HG03520 (cell line): ENCODE measurements around the gene NET1.

Experiments
- ATAC-seq: cut with Tn5 transposase; IDR thresholded peaks from one replicate; pipeline ENCODE4 v1.9.1; 2021; ENCODE audit warnings: mild to moderate bottlenecking, moderate library complexity; ENCODE audit not compliant: unreplicated experiment

Gene NET1

DNA sequence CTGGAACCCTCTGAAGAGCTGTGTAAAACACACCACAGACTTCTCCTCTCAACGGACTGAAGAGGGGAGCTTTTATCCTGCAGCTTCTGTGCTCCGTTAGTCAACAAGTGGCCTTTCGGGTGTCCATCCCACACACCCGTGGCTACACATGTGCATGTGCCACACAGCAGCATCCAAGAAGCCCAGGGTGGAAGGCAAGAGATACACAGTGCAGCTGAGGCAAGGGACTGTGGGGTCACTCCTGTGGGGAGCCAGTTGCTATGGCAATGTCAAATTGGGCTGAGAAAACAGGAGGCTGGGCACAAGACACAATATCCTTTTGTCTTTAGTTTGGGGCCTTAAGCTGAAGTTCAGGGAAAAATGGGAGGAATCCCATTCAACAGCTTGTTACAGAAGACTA is 28.7 kb downstream of the NET1 start:
- ATAC-seq = no peak

DNA sequence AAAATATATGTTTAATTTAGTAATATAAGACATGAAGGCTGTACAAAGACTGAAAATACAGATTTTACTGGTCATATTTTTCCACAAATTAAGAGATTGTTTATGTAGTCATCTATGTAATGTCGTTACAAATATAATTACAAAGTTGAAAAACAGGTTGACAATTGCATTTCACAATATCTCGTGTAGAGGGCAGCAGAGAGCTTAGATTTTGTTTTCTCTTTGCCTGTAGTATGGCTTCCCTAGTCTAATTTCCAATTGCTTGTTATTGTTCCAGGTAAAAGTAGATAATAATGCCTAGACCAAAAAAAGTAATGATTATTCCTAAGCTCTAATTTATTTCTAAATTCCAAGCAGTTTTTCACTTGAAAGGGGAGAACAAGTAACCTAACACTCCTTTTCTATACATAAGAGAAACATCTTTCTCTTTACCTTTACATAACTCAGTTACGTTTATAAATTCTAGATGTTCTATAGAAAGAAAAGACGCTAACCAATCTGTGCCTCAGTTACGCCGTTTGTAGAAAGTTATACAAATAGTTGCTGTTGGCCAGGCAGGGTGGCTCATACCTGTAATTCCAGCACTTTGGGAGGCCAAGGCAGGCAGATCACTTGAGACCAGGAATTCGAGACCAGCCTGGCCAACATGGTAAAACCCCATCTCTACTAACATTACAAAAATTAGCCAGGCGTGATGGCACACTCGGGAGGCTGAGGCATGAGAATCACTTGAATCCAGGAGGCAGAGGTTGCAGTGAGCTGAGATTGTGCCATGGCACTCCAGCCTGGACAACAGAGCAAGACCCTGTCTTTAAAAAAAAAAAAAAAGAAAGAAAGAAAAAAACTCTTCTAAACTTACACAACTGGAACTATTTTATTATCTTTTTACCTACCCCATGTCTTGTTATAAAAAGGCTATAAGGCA is 30.0 kb downstream of the NET1 start:
- ATAC-seq = no peak

DNA sequence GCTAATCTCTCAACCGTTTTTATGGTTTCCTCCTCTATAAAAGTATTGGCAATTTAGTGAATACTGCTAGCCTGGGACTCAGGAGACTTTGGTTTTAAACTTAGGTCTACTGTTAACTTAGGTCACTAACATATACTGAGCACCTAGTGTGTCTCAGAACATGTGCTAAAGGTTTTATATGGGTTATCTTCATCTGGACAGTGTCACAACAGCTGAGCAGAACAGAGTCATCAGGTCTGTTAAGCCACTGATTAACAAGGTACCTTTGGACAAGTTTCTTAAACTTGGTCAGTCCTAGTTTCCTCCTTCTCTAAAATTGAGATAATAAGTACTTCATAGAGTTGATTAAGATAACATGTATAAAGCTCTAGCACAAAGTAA is 30.6 kb downstream of the NET1 start:
- ATAC-seq = peak; percentile 26

DNA sequence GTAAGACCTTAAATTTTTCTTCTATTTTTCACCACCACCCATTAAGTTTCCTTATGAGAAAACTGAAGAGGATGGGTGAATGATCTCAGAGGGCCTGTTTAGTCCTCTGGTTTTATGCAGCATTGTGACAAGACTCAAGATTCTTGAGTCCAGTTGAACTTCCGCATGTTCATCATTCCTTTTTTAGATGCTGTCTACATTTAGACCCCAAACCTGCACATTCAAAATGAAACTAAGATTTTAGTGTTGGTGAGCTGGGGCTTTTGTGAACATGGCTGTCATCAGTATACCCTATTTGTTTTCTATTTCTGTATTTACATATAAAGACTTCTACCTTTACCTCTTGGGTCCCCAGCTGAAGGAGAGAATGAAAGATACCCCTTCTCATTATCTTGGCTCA is 31.1 kb downstream of the NET1 start:
- ATAC-seq = peak; percentile 75

DNA sequence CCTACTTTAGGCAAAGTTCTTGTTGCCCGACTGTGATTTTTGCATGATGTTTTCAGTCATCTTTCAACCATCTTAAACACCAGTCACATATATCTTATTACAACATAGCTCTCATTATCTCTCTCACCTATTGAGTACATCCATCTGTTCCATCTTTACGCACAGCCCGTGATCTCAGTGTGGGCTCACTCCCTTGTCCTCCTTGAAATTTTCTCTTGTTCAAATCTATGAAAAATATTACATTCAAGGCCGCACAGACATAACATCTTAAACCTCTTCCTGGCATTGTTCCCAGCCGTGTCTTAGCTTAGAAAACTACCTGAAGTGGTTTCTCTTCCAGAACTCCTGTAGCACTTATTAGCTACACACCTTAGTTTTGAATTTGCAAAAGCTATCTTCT is 32.6 kb downstream of the NET1 start:
- ATAC-seq = no peak

DNA sequence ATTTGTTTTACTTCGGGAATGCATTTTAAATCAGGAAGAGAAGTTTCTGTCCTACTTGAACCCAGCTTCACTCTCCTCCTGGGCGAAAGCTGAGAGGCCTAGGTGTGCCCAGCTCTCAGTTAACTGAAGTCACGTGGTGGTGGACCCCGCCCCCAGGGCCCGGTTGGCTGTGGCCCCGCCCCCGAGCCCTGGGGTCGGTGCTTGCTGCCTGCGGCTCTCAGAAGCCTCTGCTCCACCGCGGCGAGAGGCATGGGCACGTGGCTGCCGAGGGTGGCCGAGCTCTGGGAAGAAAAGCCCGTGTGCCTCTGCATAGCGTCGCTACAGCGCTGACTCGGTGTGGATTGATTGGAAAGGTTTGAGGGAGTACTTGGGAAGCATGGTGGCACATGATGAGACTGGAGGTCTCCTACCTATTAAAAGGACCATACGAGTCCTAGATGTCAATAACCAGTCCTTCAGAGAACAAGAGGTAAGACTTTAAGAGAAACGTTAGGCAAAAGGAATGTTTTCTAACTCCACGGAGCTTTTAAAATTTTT is 34.1 kb downstream of the NET1 start:
- no peak for ATAC-seq

DNA sequence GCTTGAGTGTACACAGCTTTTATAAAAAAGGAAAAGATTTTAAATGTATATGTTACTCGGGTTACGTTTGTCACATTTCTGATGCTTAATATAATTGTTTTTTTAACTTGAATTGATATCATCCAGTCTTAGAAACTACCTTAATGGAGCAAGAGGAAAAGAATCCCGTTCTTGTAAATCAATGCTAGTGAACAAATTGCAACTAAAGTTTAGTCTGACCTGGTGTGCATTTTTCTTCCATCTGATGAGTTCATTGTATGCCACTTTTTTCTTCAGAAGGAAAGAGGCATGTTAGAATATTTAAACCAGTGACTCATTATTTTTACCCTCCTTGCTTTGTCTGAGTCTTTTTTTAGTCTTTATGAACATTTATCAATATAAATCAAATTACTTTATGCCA is 34.7 kb downstream of the NET1 start:
- ATAC-seq = no peak

DNA sequence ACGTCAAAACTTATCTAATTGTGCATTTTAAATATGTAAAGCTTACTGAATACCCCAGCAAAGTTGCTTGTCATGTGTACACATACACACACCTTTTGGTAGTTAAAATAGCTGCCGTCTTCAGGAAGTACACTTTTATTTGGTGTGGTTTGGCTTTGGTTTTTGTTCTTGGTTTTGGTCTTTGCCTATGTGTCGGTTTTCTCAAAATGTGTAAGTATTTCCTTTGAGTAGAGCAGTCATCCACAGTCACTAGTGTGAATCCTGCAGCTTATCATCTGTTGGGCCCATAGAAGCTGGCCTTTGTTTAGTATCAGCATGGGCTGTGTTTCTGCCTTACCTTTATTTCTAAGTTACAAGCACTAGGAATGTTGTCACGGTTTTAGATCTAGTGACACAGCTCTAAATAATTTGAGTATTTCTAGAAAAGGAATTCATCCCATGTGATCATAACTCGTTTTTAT is 35.3 kb downstream of the NET1 start:
- ATAC-seq = peak; percentile 41

DNA sequence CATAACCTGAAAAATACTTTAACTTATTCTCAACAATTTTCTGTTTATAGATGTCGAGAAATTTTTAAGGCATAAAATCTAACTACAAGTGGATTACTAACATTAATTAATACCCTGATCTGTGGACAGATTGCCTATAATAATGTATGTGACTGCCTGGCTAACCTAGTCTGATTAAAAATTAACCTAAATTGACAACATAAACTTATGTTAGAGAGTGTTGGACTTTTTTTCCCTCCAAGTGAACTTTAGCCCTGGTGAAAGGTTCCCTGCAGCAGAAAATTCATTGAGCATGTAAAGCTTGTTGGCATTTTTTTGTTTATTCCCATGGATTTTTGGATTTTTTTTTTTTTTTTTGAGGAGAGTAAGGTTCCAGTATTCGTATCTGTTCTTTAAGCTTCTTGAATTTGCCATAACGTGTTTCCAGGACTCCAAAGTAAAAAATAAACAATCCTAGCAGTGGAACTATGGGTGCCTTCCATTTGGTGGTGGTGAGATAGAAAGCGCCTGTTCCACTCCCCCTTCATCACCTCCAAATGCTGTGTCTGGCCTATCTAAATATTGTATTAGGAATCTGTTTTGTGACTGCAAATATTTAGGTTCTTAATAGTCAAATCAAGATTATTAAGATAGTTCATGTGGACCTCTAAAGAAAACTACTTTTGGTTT is 36.1 kb downstream of the NET1 start:
- no peak for ATAC-seq

DNA sequence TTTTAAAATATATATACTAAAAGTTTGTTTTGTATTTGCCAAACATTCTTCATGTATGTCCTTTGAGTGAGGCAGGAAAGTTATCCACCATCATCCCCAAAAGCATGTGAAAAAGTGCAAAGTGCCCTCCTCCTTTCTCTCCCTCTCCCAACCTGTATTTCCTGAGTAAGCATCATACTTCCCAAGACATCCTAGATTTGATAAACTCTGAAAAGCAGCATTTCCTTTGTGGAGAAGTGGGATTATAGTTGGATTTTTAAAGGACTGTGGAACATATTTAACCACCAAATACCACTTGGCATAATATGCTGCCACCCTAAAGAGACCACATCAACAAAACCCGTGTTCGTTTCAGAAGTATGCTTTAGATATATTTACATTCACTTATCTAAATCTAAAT is 36.9 kb downstream of the NET1 start:
- ATAC-seq = no peak

DNA sequence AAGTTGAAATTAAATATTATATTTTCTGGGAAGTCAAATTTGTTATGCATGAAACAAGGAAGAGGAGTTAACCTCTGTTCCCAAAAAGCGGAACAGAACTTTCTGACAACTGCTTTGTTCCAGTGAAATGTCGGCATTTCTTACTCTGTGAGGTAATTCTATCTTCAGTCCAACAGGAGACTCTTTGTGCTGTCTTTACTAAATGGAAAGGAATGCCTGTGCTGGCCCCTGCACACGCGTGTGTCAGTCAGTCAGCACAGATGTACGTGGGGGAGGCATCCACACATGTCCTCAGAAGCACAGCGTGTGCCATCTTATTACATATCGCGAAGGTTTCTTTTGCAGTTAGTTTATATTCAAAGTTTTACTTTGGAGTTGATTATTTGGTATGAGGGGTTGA is 37.5 kb downstream of the NET1 start:
- ATAC-seq = no peak

DNA sequence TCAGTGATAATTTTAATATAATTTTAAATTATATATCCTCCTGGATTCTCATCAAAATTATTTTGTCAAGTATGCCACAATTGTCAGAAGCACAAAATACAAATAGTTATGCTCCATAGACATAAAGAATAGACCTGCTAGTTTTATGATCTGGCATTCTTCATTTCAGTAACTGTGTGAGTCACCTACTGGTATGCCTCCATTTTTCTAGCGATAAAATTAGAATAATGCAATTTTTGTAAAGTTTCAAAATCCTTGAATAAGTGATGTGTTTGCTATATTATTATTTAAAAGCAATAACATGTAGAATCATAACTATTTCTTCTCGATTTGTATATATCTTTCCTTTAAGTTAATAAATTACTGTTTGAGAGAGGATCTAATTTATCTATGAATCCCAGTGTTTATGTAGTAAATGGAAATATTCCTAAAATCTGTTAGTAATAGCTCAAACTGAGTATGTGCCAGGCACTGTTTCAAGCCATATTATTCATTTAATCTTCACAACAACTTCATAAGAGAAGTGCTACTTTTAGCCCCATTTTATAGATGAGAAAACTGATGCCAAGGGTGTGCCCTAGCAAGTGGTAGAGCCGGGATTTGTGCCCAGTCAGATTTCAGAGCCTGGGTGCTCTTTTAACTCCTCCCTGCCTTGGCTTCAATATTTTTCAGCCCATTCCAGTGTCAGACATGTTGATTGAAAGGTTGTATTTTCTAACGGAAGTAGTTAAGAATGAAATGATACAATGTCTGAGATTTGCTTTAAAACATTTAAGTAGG is 38.4 kb downstream of the NET1 start:
- ATAC-seq = no peak

DNA sequence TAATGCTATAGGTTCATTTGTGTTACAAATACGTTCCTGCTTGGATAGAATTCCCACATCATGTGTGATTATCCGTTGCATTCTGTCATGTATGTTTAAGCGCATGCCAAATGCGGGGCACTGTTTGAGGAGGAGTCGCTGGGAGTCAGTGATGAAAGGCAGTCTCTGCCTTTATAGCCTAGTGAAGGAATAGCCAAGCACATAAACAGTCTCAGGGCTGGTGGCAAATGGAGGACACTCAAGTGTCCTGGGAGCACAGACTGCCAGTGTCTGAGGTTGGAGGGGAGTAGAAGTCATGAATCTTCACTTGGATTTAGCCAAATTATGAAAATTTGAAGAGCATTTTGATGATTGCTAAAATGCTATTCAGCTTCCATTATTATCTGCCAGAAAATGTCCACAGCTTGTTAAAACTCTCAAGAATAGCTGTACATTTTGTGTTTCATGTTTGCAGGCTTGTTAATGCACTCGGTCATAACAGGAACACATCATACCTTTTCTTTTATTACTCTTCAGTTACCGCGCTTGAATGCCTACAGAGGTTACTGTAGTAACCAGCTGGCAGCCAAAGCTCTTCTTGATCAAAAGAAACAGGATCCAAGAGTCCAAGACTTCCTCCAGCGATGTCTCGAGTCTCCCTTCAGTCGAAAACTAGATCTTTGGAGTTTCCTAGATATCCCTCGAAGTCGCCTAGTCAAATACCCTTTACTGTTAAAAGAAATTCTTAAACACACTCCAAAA is 41.6 kb downstream of the NET1 start:
- ATAC-seq = no peak

DNA sequence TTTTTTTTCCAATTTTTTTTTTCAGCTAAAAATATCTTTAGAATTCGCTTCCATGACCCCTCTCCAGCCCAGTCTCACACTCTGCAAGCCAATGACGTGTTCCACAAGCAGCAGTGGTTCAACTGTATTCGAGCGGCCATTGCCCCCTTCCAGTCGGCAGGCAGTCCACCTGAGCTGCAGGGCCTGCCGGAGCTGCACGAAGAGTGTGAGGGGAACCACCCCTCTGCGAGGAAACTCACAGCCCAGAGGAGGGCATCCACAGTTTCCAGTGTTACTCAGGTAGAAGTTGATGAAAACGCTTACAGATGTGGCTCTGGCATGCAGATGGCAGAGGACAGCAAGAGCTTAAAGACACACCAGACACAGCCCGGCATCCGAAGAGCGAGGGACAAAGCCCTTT is 44.2 kb downstream of the NET1 start:
- ATAC-seq = no peak

DNA sequence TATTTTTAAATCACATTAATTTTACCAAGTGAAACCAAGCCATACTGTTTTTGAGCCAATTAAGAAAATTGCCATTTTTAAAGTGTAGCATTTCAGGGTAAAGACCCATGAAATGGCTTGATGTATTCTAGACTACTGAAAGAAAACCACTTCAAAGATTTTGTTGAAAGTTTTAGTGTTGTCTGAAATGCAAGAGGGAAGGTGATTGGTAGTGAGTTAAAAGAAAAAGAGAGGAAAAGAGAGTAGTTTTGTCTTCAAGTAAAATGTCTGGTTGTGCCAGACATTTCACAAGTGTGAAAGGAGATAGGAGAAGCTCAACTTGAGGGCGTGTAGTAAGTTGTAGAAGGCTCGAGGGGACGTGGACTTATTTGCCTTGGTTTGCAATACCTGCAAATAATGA is 45.4 kb downstream of the NET1 start:
- ATAC-seq = no peak

DNA sequence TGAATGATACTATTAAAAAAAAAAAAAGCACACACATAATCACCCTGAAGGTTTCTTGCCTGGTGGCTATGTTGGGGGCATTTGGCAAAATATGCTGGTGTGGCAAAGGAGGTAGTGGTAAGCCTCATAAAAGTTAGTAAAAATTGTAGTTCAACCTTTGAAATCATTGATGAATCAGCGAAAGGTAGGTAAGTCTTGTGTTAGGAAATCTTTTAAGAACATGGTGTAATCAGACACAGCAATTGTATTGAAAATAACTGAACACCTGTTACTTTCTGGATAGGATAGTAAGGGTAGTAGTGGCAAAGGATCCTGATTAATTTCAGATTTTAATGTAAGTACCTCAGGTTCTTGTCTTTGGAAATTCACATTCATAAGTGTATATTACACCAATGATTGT is 46.1 kb downstream of the NET1 start:
- no peak for ATAC-seq

DNA sequence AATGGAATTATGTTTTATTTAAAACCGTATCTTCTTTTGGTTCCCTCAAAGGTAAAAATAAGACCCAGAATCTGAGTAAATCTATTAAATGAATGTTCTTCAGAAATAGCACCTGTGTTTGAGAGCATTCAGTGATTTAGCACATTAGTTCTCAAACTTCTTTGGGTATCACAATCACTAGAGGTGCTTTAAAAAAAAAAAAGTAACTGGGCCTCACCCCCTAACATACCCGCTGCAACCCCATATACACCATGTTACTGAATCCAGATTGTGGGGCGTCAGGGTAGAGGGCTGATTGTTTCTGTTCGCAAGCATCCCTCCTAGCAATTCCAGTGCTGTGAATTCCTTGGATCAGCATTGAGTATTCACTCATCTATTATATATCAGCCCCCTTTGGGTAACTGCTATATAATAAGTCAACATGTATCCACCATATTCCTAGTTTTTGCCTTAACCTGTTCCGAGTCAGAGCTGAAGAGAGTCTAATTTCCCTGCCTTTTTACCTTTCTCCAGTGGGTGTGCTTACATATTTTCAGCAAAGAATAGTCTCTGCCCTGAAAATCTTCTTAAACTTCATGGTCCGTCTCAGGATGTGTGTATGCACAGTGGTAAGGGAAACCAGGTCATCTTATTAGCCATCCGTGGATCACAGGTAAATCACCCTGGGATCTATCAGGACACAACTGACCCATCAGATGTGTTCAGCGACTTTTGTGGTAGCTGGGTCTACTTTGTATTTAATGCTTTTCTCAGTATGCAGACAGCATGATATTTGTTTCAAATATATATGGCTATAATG is 46.8 kb downstream of the NET1 start:
- ATAC-seq = no peak

DNA sequence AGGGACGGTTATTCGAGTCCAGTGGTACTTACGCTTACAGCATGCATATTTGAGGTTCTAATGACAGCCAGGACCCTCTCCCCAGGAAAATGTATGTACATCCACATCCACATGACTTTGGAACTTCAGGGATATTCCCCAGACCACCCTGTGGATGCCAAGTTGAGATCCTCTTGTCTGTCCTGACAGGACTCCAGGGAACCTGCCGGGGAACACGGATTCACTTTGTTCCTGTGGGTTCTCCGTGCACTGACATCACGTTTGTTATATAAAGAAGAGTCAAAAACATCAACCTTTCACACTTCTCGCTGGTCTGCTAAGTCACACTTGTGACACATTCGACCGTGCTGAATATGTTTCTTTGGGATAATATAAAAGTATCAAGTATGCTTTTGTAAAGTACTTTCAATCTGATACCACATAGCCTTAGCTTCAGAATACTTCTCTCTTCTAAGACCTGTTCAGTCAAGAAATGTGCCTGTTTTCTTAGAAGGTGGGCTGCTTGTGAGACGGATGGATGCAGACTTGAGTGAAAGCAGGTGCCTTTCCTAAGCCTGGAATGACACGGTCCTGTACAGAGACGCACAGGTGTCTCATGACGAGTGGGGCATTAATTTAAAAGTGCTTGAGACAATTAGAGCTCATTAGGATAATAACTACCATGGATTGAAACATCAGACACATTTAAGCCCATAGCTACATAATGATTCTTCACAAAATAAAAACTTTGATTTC is 48.3 kb downstream of the NET1 start:
- ATAC-seq = no peak

DNA sequence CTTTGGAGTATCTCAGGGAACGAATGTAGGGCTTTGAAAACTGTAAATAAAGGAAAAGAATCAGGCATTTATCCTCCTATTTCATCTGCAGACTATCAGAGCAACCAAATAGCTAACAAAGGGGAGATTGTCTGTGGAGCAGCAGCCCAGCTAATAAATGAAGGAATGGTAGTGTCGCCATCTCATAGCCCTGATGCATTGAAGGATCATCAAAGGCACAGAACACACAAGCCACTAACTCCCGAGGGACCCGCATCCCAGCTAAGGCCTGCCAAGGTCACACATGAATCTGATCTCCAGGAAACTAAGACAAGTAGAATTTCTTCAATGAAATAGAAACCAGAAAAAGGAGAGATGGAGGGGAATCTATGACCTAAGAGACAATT is 48.8 kb downstream of the NET1 start:
- ATAC-seq = no peak
